ENCODE data around the gene TMEM19. TPM values are rescaled to one million over a fixed set of nuclear protein-coding genes. Genes with fewer than 3 reads are reported as not detected.

The TMEM19 gene
- total and polyA plus RNA-seq, 2 of the 8 experiments (the other 6 are each of a cell fraction or from before 2014, with no cell fraction given) = 12.6 to 19.1 TPM

DNA sequence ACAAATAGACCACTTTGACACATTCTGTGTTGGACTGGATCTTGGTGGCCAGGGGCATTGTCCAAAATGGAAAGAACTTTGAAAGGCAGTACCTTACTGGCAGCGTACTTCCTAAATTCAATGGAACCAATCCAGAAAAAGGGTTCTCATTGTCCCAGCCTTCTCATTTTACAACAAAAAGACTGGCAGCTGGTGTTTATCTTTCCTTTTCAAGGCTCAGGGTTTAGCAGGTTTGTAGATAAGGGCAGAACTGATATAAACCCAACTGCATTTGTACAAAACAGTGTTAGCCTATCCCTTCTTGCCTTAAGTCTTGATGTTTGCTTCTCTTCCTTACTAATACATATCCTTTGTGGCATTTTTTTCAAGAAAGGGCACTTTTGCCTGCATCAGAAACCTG lies 14.1 kb upstream of the TMEM19 start:
- no peak overlapping the region for H2BK15ac ChIP-seq (ENCODE audit: low read length)
- WGBS, 2 experiments (ENCODE audit: extremely low coverage in 1 of 2, insufficient coverage in 1 of 2, insufficient read length in 1 of 2, insufficient replicate concordance in 2 of 2, low coverage in 1 of 2, low lambda C conversion rate in 2 of 2, missing lambda C conversion rate in 1 of 2) = 88% methylated on average over 1 of the region's 1 CpG; no CpG with 5 or more reads in 1 of the 2 experiments
- no peak overlapping the region for H4K91ac ChIP-seq (replicated peaks; ENCODE audit: insufficient read length, low read length)
- CTCF ChIA-PET (ENCODE audit: partially characterized antibody) = interaction anchor here (1.4 to 1.8 kb wide), 2 partner anchors 13 to 75 kb away, joined by 3 read pairs; no protein-coding TSS in a partner anchor
- DNase-seq (ENCODE audit: low read depth in 1 of 2, low spot score in 2 of 2) = no peak
- H2AK5ac ChIP-seq (ENCODE audit: low read depth, low read length) = no peak overlapping the region
- no peak overlapping the region for H3K18ac ChIP-seq (ENCODE audit: extremely low read depth, low read length)
- H2BK20ac ChIP-seq (ENCODE audit: low read length) = no peak overlapping the region
- no peak for FAIRE-seq
- no peak overlapping the region for H2BK120ac ChIP-seq (replicated peaks; ENCODE audit: low read depth, low read length)
- H3K23ac ChIP-seq (ENCODE audit: insufficient read length) = no peak overlapping the region
- no peaks in the 10 kb centered on the region for H3K79me1 ChIP-seq (ENCODE audit: low read depth, low read length)
- H2BK12ac ChIP-seq (ENCODE audit: low read depth, low read length) = no peak overlapping the region
- H3K9me3 ChIP-seq (ENCODE audit: insufficient read depth in 2 of 2, low read depth in 1 of 2, low read length in 1 of 2) = no peaks in the 10 kb centered on the region
- H3K4me2 ChIP-seq (ENCODE audit: insufficient read depth in 1 of 2, low read depth in 2 of 2, low read length in 2 of 2) = no peak overlapping the region
- no peaks in the 10 kb centered on the region for H3K27me3 ChIP-seq (replicated peaks in 1 of 4; ENCODE audit: control insufficient read depth in 3 of 4, extremely low read depth in 1 of 4, insufficient read depth in 3 of 4, low read length in 3 of 4)
- no peaks in the 10 kb centered on the region for H3K4me1 ChIP-seq (replicated peaks in 1 of 4; ENCODE audit: control insufficient read depth in 3 of 4, insufficient read depth in 4 of 4, low read length in 3 of 4)
- no peak overlapping the region for H4K5ac ChIP-seq (ENCODE audit: insufficient read length, low read depth, low read length)
- no peak overlapping the region for H3K56ac ChIP-seq (replicated peaks; ENCODE audit: insufficient read length, low read depth, low read length)
- no peaks in the 10 kb centered on the region for H3K36me3 ChIP-seq (ENCODE audit: control insufficient read depth in 2 of 4, insufficient read depth in 4 of 4, low read length in 3 of 4)
- no peak overlapping the region for H2AFZ ChIP-seq (ENCODE audit: low read length)
- H3K23me2 ChIP-seq (ENCODE audit: low read depth, low read length) = no peaks in the 10 kb centered on the region
- H3K27ac ChIP-seq (ENCODE audit: low read depth, low read length) = no peak overlapping the region
- H3K4ac ChIP-seq (replicated peaks; ENCODE audit: insufficient read length, low read depth, low read length) = no peak overlapping the region
- no peaks in the 10 kb centered on the region for H3K79me2 ChIP-seq (ENCODE audit: control insufficient read depth in 1 of 2, insufficient read depth in 2 of 2, low read length in 2 of 2)
- no peaks in the 10 kb centered on the region for H4K20me1 ChIP-seq (replicated peaks in 1 of 2; ENCODE audit: control insufficient read depth in 1 of 2, insufficient read depth in 2 of 2, low read length in 2 of 2)
- POLR2A ChIA-PET (ENCODE audit: partially characterized antibody) = interaction anchor here (0.7 to 0.8 kb wide), 2 partner anchors 17 to 77 kb away, joined by 3 to 4 read pairs; no protein-coding TSS in a partner anchor
- no peak overlapping the region for H3K9ac ChIP-seq (replicated peaks in 1 of 4; ENCODE audit: extremely low read depth in 1 of 4, low read depth in 3 of 4, low read length in 3 of 4)
- no peak overlapping the region for H4K8ac ChIP-seq (ENCODE audit: extremely low read depth, insufficient read depth, low read length)
- H2BK5ac ChIP-seq (ENCODE audit: low read depth, low read length) = no peak overlapping the region
- no peak for TF ChIP-seq SIRT6 (IDR thresholded peaks at IDR 0.05; ENCODE audit: low read length)
- no peak for TF ChIP-seq YY1 (IDR thresholded peaks at IDR 0.05; ENCODE audit: low read depth, low read length)
- TF ChIP-seq POU5F1 (IDR thresholded peaks at IDR 0.05; ENCODE audit: low read depth, low read length) = no peak
- no peak for TF ChIP-seq MAFK (IDR thresholded peaks at IDR 0.05; ENCODE audit: low read depth, low read length)
- no peak for TF ChIP-seq SIX5 (IDR thresholded peaks at IDR 0.05; ENCODE audit: low read depth, low read length)
- no peak for TF ChIP-seq KDM5A (IDR thresholded peaks at IDR 0.05; ENCODE audit: low read length)
- no peak for TF ChIP-seq SRF (IDR thresholded peaks at IDR 0.05; ENCODE audit: low read depth, low read length)
- no peak for TF ChIP-seq SP2 (IDR thresholded peaks at IDR 0.05; ENCODE audit: low read length)
- TF ChIP-seq HDAC6 (IDR thresholded peaks at IDR 0.05; ENCODE audit: low read depth, low read length) = no peak
- H3K14ac ChIP-seq (ENCODE audit: insufficient read length) = no peak overlapping the region
- H3K4me3 ChIP-seq (ENCODE audit: extremely low read depth in 1 of 4, insufficient read depth in 2 of 4, low read depth in 3 of 4, low read length in 4 of 4) = no peak overlapping the region

Measured in H1 (cell line).